Activated CD8-positive, alpha-beta memory T cell treated with anti-CD3 and anti-CD28 coated beads for 36 hours (primary cell): ENCODE results near the gene HTR3C. TPM values are rescaled to one million over a fixed set of nuclear protein-coding genes. Genes with fewer than 3 reads are reported as not detected.
"Not testable (repeated sequence)": the region's sequence is repeated elsewhere in the genome, so short reads cannot be mapped to it uniquely, and the experiment has no call there.

Experiments used
- CTCF ChIA-PET: fragments of 350-600 bp; sonication (Branson Sonifier 250); formaldehyde crosslinking; loops from one replicate; lab custom pipeline; 2021; ENCODE audit warnings: antibody characterized with exemption; lab: Charles Lee
- POLR2A ChIA-PET: fragments of 350-600 bp; sonication (Branson Sonifier 250); formaldehyde crosslinking; loops from one replicate; lab custom pipeline; 2021; ENCODE audit warnings: antibody characterized with exemption; lab: Charles Lee
- total RNA-seq, 2 experiments: library from RNA; stranded (reverse); gene quantifications; one replicate each; pipeline ENCODE4 v1.2.3, GENCODE V29; 2021

HTR3C gene
- total RNA-seq, 2 experiments from 2014 or later: not detected

GRCh38 chr3:184025256-184025655 is 27.6 kb upstream of the HTR3C start:
- CTCF ChIA-PET, POLR2A ChIA-PET: not testable (repeated sequence)

- CTCF ChIA-PET: interaction anchor here (0.7 kb wide), 1 partner anchor 177 kb away, joined by 4 read pairs; no protein-coding TSS in a partner anchor
- POLR2A ChIA-PET: not testable (repeated sequence)
Observed at GRCh38 chr3:184028275-184028890, 24.5 kb upstream of the HTR3C start.

- CTCF ChIA-PET: no interaction called here
- POLR2A ChIA-PET: no interaction called here
Observed at GRCh38 chr3:184029443-184029842, 23.4 kb upstream of the HTR3C start.

GRCh38 chr3:184030536-184030935 is 22.3 kb upstream of the HTR3C start:
- POLR2A ChIA-PET: no interaction called here
- CTCF ChIA-PET: interaction anchor here (0.7 kb wide), 1 partner anchor 11 kb away, joined by 3 read pairs; no protein-coding TSS in a partner anchor

GRCh38 chr3:184031187-184031792 is 21.6 kb upstream of the HTR3C start, which contains the start of gene HTR3D:
TSS of gene HTR3D (plus strand) at chr3:184031742. CDS start at chr3:184031742, 0 bp downstream.
- ChIA-PET CTCF (no interaction called here), POLR2A (no interaction called here)

GRCh38 chr3:184037816-184038215 is 15.0 kb upstream of the HTR3C start:
- POLR2A ChIA-PET: no interaction called here
- CTCF ChIA-PET: no interaction called here

- POLR2A ChIA-PET, CTCF ChIA-PET: not testable (repeated sequence)
Observed at GRCh38 chr3:184038307-184038706, 14.5 kb upstream of the HTR3C start.

GRCh38 chr3:184039414-184039813 is 13.4 kb upstream of the HTR3C start:
- POLR2A ChIA-PET: no interaction called here
- CTCF ChIA-PET: no interaction called here

GRCh38 chr3:184040010-184040409 is 12.8 kb upstream of the HTR3C start:
- ChIA-PET POLR2A (no interaction called here), CTCF (no interaction called here)

- CTCF ChIA-PET: interaction anchor here (0.7 kb wide), 1 partner anchor 143 kb away, joined by 5 read pairs; no protein-coding TSS in a partner anchor
- POLR2A ChIA-PET: no interaction called here
Observed at GRCh38 chr3:184042617-184043016, 10.2 kb upstream of the HTR3C start.

GRCh38 chr3:184045995-184046394 is 6.9 kb upstream of the HTR3C start:
- ChIA-PET CTCF (no interaction called here), POLR2A (no interaction called here)

GRCh38 chr3:184050217-184050847 is 2.5 kb upstream of the HTR3C start:
- POLR2A ChIA-PET: no interaction called here
- CTCF ChIA-PET: no interaction called here

- ChIA-PET POLR2A (no interaction called here), CTCF (no interaction called here)
Observed at GRCh38 chr3:184058029-184058428, 5.2 kb downstream of the HTR3C start.

GRCh38 chr3:184059424-184059823 is 6.6 kb downstream of the HTR3C start:
- ChIA-PET POLR2A (no interaction called here), CTCF (no interaction called here)

GRCh38 chr3:184062637-184063036 is 9.8 kb downstream of the HTR3C start:
- CTCF ChIA-PET: no interaction called here
- POLR2A ChIA-PET: no interaction called here

- CTCF ChIA-PET: no interaction called here
- POLR2A ChIA-PET: interaction anchor here (0.6 kb wide), 1 partner anchor 14 kb away, joined by 5 read pairs; no protein-coding TSS in a partner anchor
Observed at GRCh38 chr3:184066211-184066610, 13.4 kb downstream of the HTR3C start.

GRCh38 chr3:184067573-184068055 is 14.8 kb downstream of the HTR3C start:
- ChIA-PET CTCF (no interaction called here), POLR2A (no interaction called here)

GRCh38 chr3:184068344-184068743 is 15.5 kb downstream of the HTR3C start:
- CTCF ChIA-PET: no interaction called here

GRCh38 chr3:184071142-184071541 is 18.3 kb downstream of the HTR3C start:
- POLR2A ChIA-PET, CTCF ChIA-PET: not testable (repeated sequence)

More at GRCh38 chr3:184068344-184068743, 15.5 kb downstream of the HTR3C start:
- POLR2A ChIA-PET: no interaction called here

GRCh38 chr3:184073621-184074020 is 20.8 kb downstream of the HTR3C start:
- POLR2A ChIA-PET: interaction anchor here (0.6 kb wide), 1 partner anchor 173 kb away, joined by 3 read pairs; no protein-coding TSS in a partner anchor
- CTCF ChIA-PET: no interaction called here
